Activated naive CD4-positive, alpha-beta T cell treated with anti-CD3 and anti-CD28 coated beads, Interleukin-2, amount 50 U/mL, for 72 hours (primary cell): ENCODE data around the gene CORO2B. TPM values are rescaled to one million over a fixed set of nuclear protein-coding genes. Genes with fewer than 3 reads are reported as not detected.

Source experiments
- ATAC-seq, 2 donors: fragments of 150-1000 bp; cut with Tn5 transposase; 2 replicates each; pipeline ENCODE4 v1.10.0; 2021; ENCODE audit warnings: mild to moderate bottlenecking in 2 of 2, moderate library complexity in 2 of 2
- DNase-seq, 2 donors: peaks; one replicate each; pipeline ENCODE4 v3.0.0; 2021 to 2022; ENCODE audit warnings: low spot score in 2 of 2
- H3K27ac Mint-ChIP-seq, 2 donors: one replicate each; pipeline ENCODE4 v1.8.0; 2022; ENCODE audit warnings: mild to moderate bottlenecking in 2 of 2, mixed read lengths in 2 of 2
- H3K36me3 Mint-ChIP-seq, 2 donors: one replicate each; pipeline ENCODE4 v1.8.0; 2022; ENCODE audit warnings: mixed read lengths in 2 of 2
- H3K9me3 Mint-ChIP-seq, 2 donors: one replicate each; pipeline ENCODE4 v1.8.0; 2022; ENCODE audit warnings: mixed read lengths in 2 of 2
- total RNA-seq, 2 donors: library from RNA; stranded (reverse); gene quantifications; one replicate each; pipeline ENCODE4 v1.2.3, GENCODE V29; 2022

The CORO2B gene
- total RNA-seq, 2 donors from 2014 or later, result 0.07 TPM; not detected in 1

DNA sequence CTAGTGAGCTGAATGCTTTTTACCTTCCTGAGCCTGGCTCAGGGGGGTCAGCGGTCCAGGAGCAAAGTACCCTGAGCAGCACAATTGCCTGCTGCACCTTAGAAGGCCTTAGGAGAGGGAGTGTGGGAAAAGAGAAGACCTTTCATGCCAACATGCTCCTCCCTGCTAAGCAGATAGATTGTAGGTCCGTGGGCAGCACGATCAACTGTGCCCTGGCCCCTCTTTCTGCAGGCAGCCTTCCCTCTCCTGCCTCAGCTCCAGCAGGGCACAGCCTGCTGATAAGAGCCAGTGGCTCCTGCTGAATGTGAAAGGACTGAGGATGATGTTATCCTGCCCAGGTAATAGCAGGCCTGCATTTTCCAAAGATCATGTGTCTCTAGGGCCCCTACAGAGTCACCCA is 4.1 kb downstream of the CORO2B start:
- ATAC-seq (no peak), DNase-seq (no peak)
- H3K36me3 Mint-ChIP-seq, result peaks cover 3 to 8% of the 10 kb centered on the region in 2 donors
- H3K9me3 Mint-ChIP-seq, result no peaks in the 10 kb centered on the region
- no peak overlapping the region for H3K27ac Mint-ChIP-seq

DNA sequence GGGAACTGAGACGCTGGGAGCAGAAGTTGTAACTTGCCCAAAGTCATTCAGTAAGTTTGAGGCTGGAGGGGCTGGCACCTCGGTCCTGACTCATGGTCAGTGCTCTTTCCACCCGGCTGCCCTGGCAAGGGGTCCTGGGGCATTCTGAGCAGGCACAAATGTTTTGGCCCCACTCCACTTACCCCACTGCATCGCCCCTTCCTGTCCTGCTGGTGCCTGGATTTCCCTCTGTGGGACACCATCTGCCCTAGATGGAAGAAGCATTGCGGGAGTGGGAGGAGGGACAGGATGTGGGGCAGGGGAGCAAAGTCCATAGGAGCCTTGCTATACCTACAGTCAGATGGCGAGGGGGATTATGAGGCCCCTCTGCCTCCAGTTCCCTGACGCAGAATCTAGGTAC is 4.5 kb downstream of the CORO2B start:
- no peaks in the 10 kb centered on the region for H3K9me3 Mint-ChIP-seq
- ATAC-seq (no peak), DNase-seq (no peak)

DNA sequence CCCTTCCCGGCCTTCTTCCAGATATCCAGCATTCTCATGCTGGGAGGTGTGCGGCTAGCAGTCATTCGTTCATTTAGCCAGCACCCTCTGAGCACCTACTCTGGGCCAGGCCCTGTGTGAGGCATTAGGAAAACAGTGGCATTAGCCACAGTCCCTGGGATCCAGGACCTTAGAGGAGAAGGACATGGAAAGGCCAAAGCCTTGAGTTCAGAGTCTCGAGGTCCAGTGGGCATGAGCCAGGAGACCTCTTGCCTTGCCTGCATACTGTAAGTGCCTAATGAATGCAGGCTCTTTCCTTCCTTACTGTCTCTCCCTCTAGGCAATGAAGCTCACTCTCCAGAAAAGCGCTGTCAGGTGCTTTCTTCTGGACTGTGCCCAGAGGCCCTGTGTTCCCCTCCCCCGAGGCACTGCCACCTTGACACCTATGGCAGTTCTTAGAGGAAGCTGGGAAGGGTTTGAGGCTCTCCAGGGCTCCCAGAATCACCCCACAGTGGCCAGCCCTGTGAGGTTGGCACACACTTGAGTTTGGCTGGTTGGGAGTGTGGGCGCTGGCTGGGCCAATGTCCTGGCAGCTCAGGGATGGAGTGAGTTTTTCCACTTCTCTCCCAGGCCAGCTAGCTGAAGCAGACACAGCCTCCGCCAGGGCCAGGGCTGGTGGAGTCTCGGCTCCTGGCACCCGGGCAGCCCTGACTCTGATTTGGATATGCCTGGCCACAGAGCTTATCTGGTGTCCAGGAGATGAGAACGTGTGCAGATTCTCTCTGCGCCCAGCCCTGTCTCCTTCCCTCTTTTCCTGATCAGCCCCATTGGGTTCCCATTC is 5.4 kb downstream of the CORO2B start:
- ATAC-seq (no peak), DNase-seq (no peak)
- no peaks in the 10 kb centered on the region for H3K9me3 Mint-ChIP-seq
- no peak overlapping the region for H3K27ac Mint-ChIP-seq
- peaks cover 0 to 8% of the 10 kb centered on the region in 2 donors for H3K36me3 Mint-ChIP-seq

More for the DNA sequence above, 4.5 kb downstream of the CORO2B start:
- Mint-ChIP-seq H3K36me3 (peaks cover 0 to 8% of the 10 kb centered on the region in 2 donors), H3K27ac (no peak overlapping the region)

DNA sequence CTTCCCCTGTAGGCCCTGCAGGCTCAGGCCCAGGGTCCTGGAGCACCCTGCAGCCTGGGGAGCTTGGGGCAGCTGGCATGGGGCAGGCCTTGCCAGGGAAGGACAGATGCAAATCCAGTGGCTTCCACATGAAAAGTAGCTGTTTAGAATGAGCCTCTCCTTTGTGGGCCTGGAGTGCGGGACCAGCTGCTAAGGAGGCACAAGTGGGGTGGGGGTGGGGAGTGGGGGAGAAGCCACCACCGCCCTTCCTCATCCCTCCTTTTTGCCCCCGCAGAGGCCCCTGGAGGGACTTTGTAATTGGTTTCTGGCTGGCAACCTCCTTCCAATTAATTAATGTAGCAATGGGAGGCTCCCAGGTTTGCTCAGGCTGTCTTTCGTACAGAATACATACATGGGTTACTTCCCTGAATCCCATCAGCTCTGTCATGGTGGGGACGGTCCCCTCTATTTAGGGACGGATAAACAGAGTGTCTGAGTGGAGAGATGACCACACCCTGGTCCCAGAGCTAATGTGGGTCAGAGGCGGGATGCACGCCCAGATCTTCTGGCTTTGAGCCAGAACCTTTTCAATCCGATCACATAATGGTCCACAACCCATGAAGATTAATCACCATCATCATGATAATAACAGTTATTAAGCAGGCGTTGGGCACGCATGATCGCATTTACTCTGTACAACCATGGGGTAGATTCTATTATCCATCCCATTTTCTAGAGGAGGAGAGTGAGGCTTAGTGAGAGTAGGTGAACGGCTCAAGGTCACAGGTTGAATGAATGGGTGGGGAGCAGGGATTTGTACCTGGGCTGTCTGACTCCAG is 6.2 kb downstream of the CORO2B start:
- no peaks in the 10 kb centered on the region for H3K9me3 Mint-ChIP-seq

DNA sequence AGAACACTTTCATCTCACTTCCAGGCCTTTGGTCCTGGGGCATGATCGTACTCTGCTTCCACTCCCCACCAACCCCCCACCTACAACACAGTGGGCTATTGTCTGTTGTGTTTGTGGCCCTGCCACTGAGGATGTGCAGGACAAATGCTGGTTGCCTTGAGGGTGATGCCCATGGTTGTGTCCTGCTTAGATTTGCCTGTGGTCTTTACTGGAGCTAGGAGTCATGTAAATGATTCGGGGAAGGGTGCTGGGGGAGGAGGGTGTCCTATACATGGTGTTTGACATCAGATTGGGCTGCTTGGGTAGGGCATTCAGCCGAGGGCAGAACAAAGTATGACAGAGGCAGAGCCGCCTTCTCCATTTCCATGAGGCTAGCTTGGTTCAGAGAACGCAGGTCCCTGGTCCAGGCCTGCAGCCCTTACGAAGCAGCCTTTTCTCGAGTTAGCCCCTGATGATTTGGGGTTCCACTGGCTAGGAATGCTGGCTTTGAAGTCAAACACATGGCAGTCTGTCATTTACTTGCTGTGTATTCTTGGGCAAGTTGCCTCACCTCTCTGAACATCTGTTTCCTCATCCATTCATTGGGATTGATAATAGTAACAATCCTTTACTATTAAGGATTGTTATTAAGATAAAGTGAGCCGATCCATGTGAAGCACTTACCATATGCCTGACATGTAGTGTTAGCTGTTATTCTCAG is 6.9 kb downstream of the CORO2B start:
- no peaks in the 10 kb centered on the region for H3K36me3 Mint-ChIP-seq
- H3K27ac Mint-ChIP-seq, result peak overlapping the region; percentile 35 to 61
- DNase-seq (no peak), ATAC-seq (no peak)
- H3K9me3 Mint-ChIP-seq, result no peaks in the 10 kb centered on the region

More for the DNA sequence above, 6.2 kb downstream of the CORO2B start:
- no peak for DNase-seq
- Mint-ChIP-seq H3K27ac (no peak overlapping the region), H3K36me3 (peaks cover 0 to 4% of the 10 kb centered on the region in 2 donors)
- ATAC-seq, result no peak

DNA sequence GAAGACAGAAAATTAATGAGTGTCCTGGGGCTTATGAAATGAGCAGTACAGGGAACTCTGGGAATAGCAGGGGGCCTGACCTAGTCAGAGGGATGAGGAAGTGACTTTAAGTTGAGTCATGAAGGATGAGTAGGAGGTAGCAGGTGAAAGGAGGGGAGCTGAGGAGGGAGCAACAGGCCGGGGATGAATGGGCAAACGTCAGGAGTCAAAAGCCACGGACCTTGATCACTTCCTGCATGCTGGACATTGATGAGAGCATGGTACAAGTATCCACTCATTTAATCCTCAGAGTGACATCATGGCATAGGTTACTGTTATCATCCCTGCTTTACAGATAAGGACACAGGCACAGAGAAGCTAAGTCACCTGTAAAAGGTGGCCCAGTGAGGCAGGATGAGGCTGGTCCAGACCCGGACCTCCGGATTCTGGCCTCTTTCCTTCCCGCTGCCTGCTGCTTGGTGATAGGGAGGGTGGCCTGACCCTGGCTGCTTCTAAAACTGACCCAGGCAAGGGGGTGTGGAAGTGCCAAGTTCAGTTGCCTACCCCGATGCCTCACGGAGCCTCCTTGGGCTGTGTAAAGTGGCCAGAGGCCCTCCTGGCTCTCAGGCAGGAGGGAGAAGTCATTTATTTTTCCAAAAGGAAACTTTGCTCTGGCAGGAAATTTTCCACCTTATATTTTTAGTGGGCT is 7.6 kb downstream of the CORO2B start:
- no peaks in the 10 kb centered on the region for H3K36me3 Mint-ChIP-seq
- no peak for DNase-seq
- H3K9me3 Mint-ChIP-seq, result no peaks in the 10 kb centered on the region
- peak overlapping the region; percentile 35 to 61 for H3K27ac Mint-ChIP-seq
- peak; percentile 47 to 80 for ATAC-seq

DNA sequence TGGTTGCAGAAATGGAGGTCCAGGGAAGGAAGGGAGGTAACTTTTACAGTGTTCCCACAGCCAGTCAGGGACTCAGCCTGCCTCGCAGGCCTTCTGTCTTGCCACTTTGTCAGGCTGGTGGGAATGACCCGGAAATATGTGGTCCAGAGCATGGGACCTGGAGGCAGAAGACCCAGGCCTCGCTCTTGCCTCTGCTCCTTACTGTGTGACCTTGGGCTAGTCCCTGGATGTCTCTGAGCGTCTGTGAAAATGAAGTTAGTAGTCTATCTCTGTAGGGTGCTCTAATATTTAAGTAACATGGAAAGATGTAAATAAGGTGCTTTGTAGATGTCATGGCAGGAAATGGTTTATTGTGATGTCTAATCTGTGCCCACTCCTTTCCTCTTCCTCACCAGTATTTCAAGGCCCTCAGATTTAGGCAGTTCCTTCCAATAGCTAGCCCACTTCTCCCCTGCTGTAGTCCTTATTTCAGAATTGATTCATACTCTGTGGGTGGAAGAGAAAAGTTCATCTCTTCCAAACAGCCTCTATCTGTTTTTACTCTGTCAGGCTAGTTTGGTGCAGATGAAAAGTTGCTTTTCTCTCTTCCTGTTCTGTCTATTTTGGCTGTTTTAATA is 9.1 kb downstream of the CORO2B start:
- H3K27ac Mint-ChIP-seq, result peak overlapping the region in 1 of 2 donors; percentile 63
- H3K36me3 Mint-ChIP-seq, result no peaks in the 10 kb centered on the region
- DNase-seq, result no peak
- H3K9me3 Mint-ChIP-seq, result no peaks in the 10 kb centered on the region
- ATAC-seq, result peak; percentile 50 to 84

DNA sequence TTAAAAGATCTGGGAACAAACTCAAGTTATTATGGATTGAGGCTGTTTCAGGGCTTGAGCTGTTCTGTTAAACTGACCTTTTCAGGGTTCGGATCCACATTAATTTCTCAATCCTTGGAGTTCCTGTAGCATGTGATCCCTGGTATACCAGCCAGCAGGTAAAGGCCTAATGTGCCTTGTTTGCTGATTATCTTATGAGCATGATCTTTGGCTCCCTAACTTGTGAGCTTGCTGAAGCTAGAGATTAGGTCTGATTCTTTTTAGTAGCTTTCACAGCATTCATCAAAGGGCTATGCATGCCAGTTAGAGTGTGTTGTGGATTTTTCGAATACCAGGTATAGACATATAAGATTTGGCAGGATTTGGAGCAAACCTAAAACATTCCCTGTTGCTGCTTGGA is 10.3 kb downstream of the CORO2B start:
- ATAC-seq, result no peak
- no peak for DNase-seq
- H3K36me3 Mint-ChIP-seq, result no peaks in the 10 kb centered on the region

DNA sequence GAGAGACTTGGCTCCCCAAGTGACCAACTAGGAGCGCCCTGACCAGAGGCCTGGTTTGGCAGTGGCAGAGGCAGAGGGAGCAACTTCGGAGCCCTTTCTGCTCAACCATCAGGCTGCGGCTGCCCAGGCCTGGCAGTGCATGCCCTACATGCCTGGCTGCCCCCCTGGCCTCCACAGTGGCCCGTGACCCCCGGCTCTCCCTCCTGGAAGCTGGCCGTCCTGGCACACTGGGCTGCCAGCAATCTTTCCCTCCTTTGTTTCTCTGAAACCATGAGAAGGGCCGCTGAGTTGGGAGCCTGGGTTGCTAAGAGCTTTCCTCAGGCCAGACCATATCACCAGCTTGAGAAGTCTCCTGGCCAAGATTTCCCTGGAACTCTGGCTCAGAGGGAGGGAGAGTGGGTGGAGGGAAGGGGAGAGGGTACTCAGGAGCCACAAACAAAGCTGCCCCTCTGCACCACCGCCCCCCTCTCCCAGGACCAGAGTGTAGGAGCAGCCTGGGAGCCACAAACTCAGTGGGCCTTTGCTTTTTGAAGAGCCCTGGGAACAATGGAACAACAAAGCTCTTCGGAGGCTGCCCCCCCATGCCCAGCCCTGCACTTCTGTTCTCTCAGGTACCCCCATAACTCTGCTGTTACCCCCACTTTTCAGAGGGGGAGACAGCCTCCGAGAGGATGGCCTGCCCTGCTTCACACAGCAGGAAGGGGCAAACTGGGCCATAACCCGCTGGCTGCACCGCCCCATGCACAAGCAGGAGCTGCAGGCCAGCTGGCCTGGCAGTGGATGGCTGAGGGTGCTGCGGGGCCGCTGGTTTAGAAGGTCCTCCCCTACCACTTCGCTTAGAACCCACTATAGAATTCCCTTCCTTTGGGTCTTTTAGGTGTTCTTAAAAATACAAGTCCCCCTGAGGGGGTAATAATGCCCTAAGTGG is 11.3 kb downstream of the CORO2B start:
- Mint-ChIP-seq H3K27ac (peak overlapping the region in 1 of 2 donors; percentile 29), H3K9me3 (no peaks in the 10 kb centered on the region), H3K36me3 (no peaks in the 10 kb centered on the region)
- no peak for ATAC-seq
- DNase-seq, result no peak

More for the DNA sequence above, 10.3 kb downstream of the CORO2B start:
- H3K27ac Mint-ChIP-seq, result no peak overlapping the region
- H3K9me3 Mint-ChIP-seq, result no peaks in the 10 kb centered on the region

DNA sequence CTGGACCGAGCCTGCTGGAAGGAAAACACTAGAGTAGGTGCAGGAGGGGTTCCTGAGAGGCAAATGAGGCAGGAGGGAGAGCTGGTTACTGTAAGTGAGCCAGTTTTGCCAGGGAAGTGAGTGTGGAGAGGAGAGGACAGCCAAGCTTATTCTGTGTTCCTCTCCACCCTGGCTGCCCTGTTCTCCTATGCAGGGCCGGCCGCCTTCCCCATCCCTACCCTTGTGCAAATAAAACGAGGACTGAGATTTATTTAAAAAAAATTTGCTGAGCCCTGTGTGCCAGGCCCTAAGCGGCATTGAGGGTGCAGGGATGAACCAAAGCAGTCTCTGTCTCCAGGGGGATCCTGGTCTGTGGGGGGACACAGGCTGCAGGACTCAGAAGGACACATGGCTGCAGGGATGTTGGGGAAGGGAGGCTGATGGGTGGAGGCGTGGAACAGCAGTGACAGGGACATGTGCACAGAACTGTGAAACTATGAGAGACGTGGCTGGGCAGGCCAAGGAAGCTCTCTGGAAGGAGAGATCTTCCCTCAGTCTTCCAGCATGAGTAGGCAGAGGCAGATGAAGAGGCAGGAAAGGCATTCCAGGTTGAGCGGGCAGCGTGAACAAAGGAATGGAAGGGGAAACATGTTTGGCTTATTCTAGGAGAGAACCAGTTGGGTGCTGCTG is 12.1 kb downstream of the CORO2B start:
- no peak for DNase-seq
- ATAC-seq, result no peak
- Mint-ChIP-seq H3K27ac (no peak overlapping the region), H3K36me3 (no peaks in the 10 kb centered on the region), H3K9me3 (no peaks in the 10 kb centered on the region)

DNA sequence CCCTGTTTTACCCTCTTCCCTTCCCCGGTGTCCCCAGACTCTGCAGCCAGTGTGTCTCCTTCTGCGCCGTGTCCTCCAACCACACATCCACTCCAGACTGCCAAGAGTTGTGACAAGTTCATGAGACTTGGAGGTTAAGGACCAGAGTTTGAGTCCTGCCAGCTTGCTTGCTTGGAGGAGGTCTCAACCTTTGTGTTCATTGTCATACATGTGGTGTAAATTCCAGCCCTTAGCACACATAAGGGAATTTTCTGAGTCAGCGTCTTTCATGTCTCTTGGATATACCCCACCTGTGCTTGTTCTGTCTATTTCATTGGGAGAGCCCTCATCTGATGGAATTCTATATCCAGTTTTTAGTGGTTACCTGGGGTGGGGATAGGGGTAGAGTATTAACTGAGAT is 13.3 kb downstream of the CORO2B start:
- Mint-ChIP-seq H3K9me3 (no peaks in the 10 kb centered on the region), H3K36me3 (no peaks in the 10 kb centered on the region), H3K27ac (no peak overlapping the region)
- DNase-seq, result no peak
- no peak for ATAC-seq

DNA sequence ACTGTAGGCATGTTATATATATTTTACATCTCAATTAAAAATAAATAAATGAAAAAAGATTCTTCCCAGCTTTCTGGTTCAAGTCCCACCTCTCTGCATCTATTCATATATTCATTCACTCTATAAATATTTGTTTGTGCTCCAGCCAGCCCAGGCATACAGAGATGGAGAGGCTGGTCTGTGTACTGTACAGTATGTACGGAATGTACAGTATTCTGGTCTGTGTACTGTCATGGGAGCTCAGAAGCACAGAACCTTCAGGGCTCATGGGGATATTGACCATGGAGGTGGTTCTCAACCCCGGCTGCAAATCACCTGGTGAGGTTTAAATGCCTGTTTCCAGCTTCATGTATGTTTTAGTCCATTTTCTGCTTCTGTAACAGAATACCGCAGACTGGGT is 13.8 kb downstream of the CORO2B start:
- no peak for DNase-seq
- ATAC-seq, result no peak
- no peaks in the 10 kb centered on the region for H3K9me3 Mint-ChIP-seq
- H3K36me3 Mint-ChIP-seq, result no peaks in the 10 kb centered on the region
- H3K27ac Mint-ChIP-seq, result no peak overlapping the region

DNA sequence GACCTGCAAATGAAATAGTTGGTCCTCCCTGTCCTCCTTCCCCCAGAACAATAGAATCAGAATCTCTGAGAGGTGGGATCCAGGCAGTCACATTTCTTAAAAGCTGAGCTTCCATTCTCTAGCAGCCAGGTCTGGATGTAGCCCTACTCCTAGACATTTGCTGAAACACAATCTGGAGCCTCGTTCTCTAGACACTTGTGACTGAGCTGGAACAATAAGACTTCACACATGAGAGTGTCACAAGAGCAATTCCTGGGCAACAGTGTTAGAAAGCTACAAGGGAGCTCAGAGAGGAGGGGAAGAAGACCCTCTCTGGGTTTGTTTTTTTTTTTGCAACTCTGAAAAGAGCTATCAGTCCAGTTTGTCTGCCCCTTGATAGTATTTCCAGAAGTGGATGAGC is 14.5 kb downstream of the CORO2B start:
- DNase-seq (no peak), ATAC-seq (no peak)
- no peaks in the 10 kb centered on the region for H3K9me3 Mint-ChIP-seq
- H3K36me3 Mint-ChIP-seq, result no peaks in the 10 kb centered on the region
- no peak overlapping the region for H3K27ac Mint-ChIP-seq

DNA sequence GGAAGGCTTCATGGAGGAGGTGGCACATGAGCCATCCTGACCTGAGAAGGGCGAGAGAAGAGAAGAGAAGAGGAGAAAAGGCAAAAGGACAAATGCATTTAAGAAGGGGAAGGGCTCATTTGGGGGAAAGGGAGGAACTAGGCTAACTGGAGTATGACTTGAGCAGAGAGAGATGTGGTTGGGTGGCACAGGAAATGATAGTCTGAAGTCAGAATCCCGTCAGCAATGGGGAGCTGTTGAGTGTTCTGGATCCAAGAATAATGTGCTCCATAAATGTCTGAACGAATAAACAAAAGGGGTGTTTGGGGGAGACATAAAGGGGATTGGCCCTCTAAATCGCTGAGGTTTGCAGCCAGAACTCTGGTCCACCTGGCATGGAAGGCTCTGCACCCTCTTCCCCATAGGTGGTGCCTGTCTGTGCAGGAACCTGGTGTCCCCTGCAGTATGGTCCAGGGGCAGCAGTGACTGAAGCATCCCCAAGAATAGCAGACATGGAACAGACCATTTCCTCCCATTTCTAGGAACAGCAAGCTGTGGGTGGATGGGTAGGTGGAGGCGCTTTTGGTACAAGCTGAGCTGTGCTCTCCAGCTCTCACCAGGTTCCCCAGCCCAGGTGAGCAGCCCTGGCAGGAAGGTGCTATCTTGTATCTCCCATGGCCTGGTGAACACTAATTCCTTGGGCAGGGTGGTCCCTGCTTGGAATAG is 15.2 kb downstream of the CORO2B start:
- DNase-seq, result no peak
- Mint-ChIP-seq H3K9me3 (no peaks in the 10 kb centered on the region), H3K27ac (no peak overlapping the region), H3K36me3 (no peaks in the 10 kb centered on the region)
- ATAC-seq, result no peak
